ENCODE results near the gene CALHM4.
"Not testable (repeated sequence)": the region's sequence is repeated elsewhere in the genome, so short reads cannot be mapped to it uniquely, and the experiment has no call there.

The CALHM4 gene

GRCh38 chr6:116577486-116577885 is 23.9 kb downstream of the CALHM4 start:
- DNase-seq = no peak

GRCh38 chr6:116578335-116578734 is 24.8 kb downstream of the CALHM4 start:
- DNase-seq = no peak

- no peak for DNase-seq
Measured at GRCh38 chr6:116579143-116579542, 25.6 kb downstream of the CALHM4 start.

GRCh38 chr6:116580198-116580597 is 26.6 kb downstream of the CALHM4 start:
- no peak for DNase-seq

- DNase-seq = no peak
Measured at GRCh38 chr6:116586276-116586675, 32.7 kb downstream of the CALHM4 start.

GRCh38 chr6:116586738-116587137 is 33.2 kb downstream of the CALHM4 start:
- no peak for DNase-seq

- DNase-seq = no peak
Measured at GRCh38 chr6:116595247-116595646, 41.7 kb downstream of the CALHM4 start.

GRCh38 chr6:116596815-116597214 is 43.3 kb downstream of the CALHM4 start:
- no peak for DNase-seq

- not testable (repeated sequence) for DNase-seq
Measured at GRCh38 chr6:116603916-116604315, 50.4 kb downstream of the CALHM4 start.

- DNase-seq = not testable (repeated sequence)
Measured at GRCh38 chr6:116604868-116605267, 51.3 kb downstream of the CALHM4 start.

GRCh38 chr6:116605935-116606334 is 52.4 kb downstream of the CALHM4 start:
- no peak for DNase-seq
